SK-N-SH (cell line): ENCODE data around the gene ABHD16A.

Experiments
- EP300 ChIP-seq, 2 experiments: IDR thresholded peaks; 2 replicates each; pipeline versions ENCODE4 v1.4.0 to v1.6.1; 2012; ENCODE audit warnings: borderline replicate concordance in 1 of 2, low read depth in 1 of 2, low read length in 1 of 2
- EZH2phosphoT487 ChIP-seq: fragments of 200-600 bp; sonication (generic); IDR thresholded peaks from 2 replicates; pipeline ENCODE4 v1.6.1; 2017; ENCODE audit warnings: low read depth, mixed run types, mild to moderate bottlenecking, antibody characterized with exemption, moderate library complexity, borderline replicate concordance
- FOXJ3 ChIP-seq: sonication (generic); formaldehyde crosslinking; IDR thresholded peaks from 2 replicates; pipeline ENCODE4 v1.5.1; 2020; ENCODE audit warnings: mild to moderate bottlenecking, missing genetic modification reagents
- JUND ChIP-seq: IDR thresholded peaks from 2 replicates; pipeline ENCODE4 v1.4.0; 2012
- MAX ChIP-seq: IDR thresholded peaks from 2 replicates; pipeline ENCODE4 v1.4.0; 2012; ENCODE audit warnings: low read depth
- MEF2A ChIP-seq: IDR thresholded peaks from 2 replicates; pipeline ENCODE4 v1.4.0; 2012; ENCODE audit warnings: low read depth, borderline replicate concordance
- NFIC ChIP-seq: IDR thresholded peaks from 2 replicates; pipeline ENCODE4 v1.4.0; 2012; ENCODE audit warnings: borderline replicate concordance
- NRF1 ChIP-seq: IDR thresholded peaks from 2 replicates; pipeline ENCODE4 v1.6.1; 2012; ENCODE audit warnings: low read depth, mild to moderate bottlenecking, low read length
- POLR2AphosphoS5 ChIP-seq: IDR thresholded peaks from 2 replicates; pipeline ENCODE4 v1.6.1; 2012; ENCODE audit warnings: low read depth, low read length
- RAD21 ChIP-seq: IDR thresholded peaks from 2 replicates; pipeline ENCODE4 v1.6.1; 2012; ENCODE audit warnings: mild to moderate bottlenecking, low read length
- REST ChIP-seq: IDR thresholded peaks from 2 replicates; pipeline ENCODE4 v1.6.1; 2012; ENCODE audit warnings: mild to moderate bottlenecking, low read depth, low read length, moderate library complexity
- TAF1 ChIP-seq: IDR thresholded peaks from 2 replicates; pipeline ENCODE4 v1.6.1; 2012; ENCODE audit warnings: low read depth, mild to moderate bottlenecking, low read length, moderate library complexity, borderline replicate concordance
- YY1 ChIP-seq: IDR thresholded peaks from 2 replicates; pipeline ENCODE4 v1.4.0; 2012; ENCODE audit warnings: low read depth, mild to moderate bottlenecking
- TF ChIP-seq, protein P1 (sequence below): fragments of 200-600 bp; sonication (generic); IDR thresholded peaks from 2 replicates; pipeline ENCODE4 v1.6.1; 2017; ENCODE audit warnings: antibody characterized with exemption, mild to moderate bottlenecking, moderate library complexity

GRCh38 chr6:31741815-31742214 is 38.7 kb upstream of the ABHD16A start:
- TF ChIP-seq RAD21: no peak
- TF ChIP-seq, protein P1, sequence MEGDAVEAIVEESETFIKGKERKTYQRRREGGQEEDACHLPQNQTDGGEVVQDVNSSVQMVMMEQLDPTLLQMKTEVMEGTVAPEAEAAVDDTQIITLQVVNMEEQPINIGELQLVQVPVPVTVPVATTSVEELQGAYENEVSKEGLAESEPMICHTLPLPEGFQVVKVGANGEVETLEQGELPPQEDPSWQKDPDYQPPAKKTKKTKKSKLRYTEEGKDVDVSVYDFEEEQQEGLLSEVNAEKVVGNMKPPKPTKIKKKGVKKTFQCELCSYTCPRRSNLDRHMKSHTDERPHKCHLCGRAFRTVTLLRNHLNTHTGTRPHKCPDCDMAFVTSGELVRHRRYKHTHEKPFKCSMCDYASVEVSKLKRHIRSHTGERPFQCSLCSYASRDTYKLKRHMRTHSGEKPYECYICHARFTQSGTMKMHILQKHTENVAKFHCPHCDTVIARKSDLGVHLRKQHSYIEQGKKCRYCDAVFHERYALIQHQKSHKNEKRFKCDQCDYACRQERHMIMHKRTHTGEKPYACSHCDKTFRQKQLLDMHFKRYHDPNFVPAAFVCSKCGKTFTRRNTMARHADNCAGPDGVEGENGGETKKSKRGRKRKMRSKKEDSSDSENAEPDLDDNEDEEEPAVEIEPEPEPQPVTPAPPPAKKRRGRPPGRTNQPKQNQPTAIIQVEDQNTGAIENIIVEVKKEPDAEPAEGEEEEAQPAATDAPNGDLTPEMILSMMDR: no peak
- no peak for TF ChIP-seq NFIC
- TF ChIP-seq YY1: no peak
- no peak for TF ChIP-seq MEF2A
- no peak for TF ChIP-seq POLR2AphosphoS5
- TF ChIP-seq EZH2phosphoT487: no peak
- no peak for TF ChIP-seq JUND
- no peak for TF ChIP-seq TAF1
- no peak for TF ChIP-seq MAX
- no peak for TF ChIP-seq REST
- TF ChIP-seq EP300 (IDR thresholded peaks at IDR 0.05; ENCODE audit: borderline replicate concordance in 1 of 2, low read depth in 1 of 2, low read length in 1 of 2): no peak
- TF ChIP-seq NRF1: no peak
- TF ChIP-seq FOXJ3: no peak
